ENCODE data around the gene TBC1D5.

- TF ChIP-seq, protein P1, sequence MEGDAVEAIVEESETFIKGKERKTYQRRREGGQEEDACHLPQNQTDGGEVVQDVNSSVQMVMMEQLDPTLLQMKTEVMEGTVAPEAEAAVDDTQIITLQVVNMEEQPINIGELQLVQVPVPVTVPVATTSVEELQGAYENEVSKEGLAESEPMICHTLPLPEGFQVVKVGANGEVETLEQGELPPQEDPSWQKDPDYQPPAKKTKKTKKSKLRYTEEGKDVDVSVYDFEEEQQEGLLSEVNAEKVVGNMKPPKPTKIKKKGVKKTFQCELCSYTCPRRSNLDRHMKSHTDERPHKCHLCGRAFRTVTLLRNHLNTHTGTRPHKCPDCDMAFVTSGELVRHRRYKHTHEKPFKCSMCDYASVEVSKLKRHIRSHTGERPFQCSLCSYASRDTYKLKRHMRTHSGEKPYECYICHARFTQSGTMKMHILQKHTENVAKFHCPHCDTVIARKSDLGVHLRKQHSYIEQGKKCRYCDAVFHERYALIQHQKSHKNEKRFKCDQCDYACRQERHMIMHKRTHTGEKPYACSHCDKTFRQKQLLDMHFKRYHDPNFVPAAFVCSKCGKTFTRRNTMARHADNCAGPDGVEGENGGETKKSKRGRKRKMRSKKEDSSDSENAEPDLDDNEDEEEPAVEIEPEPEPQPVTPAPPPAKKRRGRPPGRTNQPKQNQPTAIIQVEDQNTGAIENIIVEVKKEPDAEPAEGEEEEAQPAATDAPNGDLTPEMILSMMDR (IDR thresholded peaks at IDR 0.05; ENCODE audit: control extremely low read depth in 1 of 3, insufficient read depth in 1 of 3, low read depth in 1 of 3, low read length in 3 of 3) = no peak
- no peak for TF ChIP-seq GTF2F1 (IDR thresholded peaks at IDR 0.05; ENCODE audit: borderline replicate concordance, low read depth, low read length)
- no peak for TF ChIP-seq EP300 (IDR thresholded peaks at IDR 0.05; ENCODE audit: borderline replicate concordance in 1 of 2, low read depth in 2 of 2, low read length in 2 of 2)
- TF ChIP-seq POLR2A (IDR thresholded peaks at IDR 0.05; ENCODE audit: control extremely low read depth in 1 of 2, low read depth in 2 of 2, low read length in 2 of 2) = no peak
- TF ChIP-seq CREB1 (IDR thresholded peaks at IDR 0.05) = no peak
- no peak for TF ChIP-seq CHD2 (IDR thresholded peaks at IDR 0.05; ENCODE audit: low read length)
Observed at GRCh38 chr3:17149076-17149475, 593.4 kb downstream of the TBC1D5 start.
